Measurements from ENCODE around the gene WDR1. TPM values are rescaled to one million over a fixed set of nuclear protein-coding genes. Genes with fewer than 3 reads are reported as not detected.

WDR1 gene
- total RNA-seq, 1 donor from 2014 or later: 200 TPM

DNA sequence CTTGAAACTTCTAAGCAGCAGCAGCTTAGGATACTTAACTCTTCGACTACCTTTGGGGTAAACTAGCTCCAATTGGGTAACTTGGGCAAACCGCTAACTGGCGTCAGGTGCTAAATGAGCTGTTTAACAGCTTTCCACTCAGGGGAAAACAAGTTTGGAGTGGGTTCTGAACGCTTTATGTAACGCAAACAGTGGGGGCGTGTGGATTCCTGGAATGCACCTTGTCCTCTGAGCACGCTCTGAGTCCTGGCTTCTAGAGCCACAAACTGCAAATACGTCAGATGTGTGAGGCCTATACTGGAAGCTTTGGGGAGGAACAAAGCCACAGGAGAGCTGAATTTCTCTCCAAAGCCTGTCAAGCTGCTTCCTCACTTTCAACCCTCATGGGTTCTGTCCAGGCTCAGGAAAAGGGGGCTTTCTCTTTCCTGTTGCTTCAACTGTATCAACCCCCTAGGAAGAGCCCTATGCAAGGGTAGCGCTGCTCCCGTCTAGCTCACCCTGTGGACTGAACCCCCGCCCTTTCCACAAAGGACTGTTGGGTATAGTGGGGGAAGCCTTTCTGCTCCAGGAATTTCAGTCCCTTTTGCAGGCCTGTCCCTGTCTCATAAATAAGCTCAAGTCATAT, 4.5 kb upstream of the WDR1 start:
- Mint-ChIP-seq H3K27me3 (peaks cover 4% of the 10 kb centered on the region), H3K4me1 (ENCODE audit: low read depth) (peaks cover 22% of the 10 kb centered on the region), H3K4me3 (ENCODE audit: low read depth) (no peak overlapping the region), H3K9me3 (ENCODE audit: low read depth) (peaks cover 4% of the 10 kb centered on the region), H3K36me3 (ENCODE audit: insufficient read depth) (no peaks in the 10 kb centered on the region), H3K27ac (peak overlapping the region; percentile 25)
- DNase-seq (ENCODE audit: low spot score, unreplicated experiment): no peak
- TF ChIP-seq, protein P1, sequence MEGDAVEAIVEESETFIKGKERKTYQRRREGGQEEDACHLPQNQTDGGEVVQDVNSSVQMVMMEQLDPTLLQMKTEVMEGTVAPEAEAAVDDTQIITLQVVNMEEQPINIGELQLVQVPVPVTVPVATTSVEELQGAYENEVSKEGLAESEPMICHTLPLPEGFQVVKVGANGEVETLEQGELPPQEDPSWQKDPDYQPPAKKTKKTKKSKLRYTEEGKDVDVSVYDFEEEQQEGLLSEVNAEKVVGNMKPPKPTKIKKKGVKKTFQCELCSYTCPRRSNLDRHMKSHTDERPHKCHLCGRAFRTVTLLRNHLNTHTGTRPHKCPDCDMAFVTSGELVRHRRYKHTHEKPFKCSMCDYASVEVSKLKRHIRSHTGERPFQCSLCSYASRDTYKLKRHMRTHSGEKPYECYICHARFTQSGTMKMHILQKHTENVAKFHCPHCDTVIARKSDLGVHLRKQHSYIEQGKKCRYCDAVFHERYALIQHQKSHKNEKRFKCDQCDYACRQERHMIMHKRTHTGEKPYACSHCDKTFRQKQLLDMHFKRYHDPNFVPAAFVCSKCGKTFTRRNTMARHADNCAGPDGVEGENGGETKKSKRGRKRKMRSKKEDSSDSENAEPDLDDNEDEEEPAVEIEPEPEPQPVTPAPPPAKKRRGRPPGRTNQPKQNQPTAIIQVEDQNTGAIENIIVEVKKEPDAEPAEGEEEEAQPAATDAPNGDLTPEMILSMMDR (IDR thresholded peaks at IDR 0.05; ENCODE audit: unreplicated experiment): no peak

DNA sequence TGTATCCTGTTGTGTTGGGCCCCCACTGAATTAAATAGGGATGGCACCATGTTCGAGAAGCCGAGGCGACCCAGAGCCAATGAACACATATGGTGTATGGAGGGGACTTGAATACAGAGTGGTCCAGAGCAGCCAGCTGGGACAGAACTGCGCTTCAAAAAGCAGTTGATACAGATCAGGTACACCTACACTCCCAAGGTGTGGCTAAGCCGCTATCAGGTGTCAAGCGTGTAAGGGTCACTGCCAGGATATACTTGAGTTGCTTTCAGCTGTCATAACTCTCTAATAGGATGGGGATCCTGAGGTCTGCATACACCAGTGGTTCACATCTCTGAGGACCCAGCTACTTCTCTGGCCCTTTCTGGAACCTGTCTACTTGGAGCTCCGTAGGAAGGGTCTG, 3.2 kb upstream of the WDR1 start:
- Mint-ChIP-seq H3K27ac (no peak overlapping the region), H3K9me3 (ENCODE audit: low read depth) (no peaks in the 10 kb centered on the region), H3K4me3 (ENCODE audit: low read depth) (no peak overlapping the region)

DNA sequence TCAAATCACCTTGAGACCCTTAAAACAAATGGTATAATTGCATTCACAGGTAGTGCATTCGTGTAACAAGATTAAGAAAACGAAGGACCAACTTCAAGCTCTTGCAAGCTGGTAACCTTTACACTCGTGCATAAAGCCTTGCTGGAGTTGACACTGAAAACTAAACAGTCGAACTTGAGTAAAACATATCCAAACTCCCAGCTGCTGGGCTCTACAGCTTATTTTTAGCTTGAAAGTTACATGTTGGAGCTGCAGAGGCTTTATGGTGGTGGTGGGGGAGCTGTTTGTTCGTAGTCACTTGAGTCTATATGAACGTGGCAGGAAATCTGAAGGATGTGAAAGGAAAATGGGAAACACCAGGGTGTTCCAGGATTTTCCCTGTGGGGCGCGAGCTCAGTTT, 2.7 kb upstream of the WDR1 start:
- no peaks in the 10 kb centered on the region for H3K27me3 Mint-ChIP-seq
- H3K9me3 Mint-ChIP-seq (ENCODE audit: low read depth): no peaks in the 10 kb centered on the region
- no peak overlapping the region for H3K27ac Mint-ChIP-seq
- peaks cover 31% of the 10 kb centered on the region for H3K4me1 Mint-ChIP-seq (ENCODE audit: low read depth)
- DNase-seq (ENCODE audit: low spot score, unreplicated experiment): no peak
- no peak overlapping the region for H3K4me3 Mint-ChIP-seq (ENCODE audit: low read depth)
- peaks cover 2% of the 10 kb centered on the region for H3K36me3 Mint-ChIP-seq (ENCODE audit: insufficient read depth)
- TF ChIP-seq, protein P1 (IDR thresholded peaks at IDR 0.05; ENCODE audit: unreplicated experiment): no peak

More for the DNA sequence above, 3.2 kb upstream of the WDR1 start:
- H3K4me1 Mint-ChIP-seq (ENCODE audit: low read depth): peaks cover 30% of the 10 kb centered on the region
- peaks cover 2% of the 10 kb centered on the region for H3K36me3 Mint-ChIP-seq (ENCODE audit: insufficient read depth)
- no peaks in the 10 kb centered on the region for H3K27me3 Mint-ChIP-seq
- no peak for DNase-seq (ENCODE audit: low spot score, unreplicated experiment)
- TF ChIP-seq, protein P1 (IDR thresholded peaks at IDR 0.05; ENCODE audit: unreplicated experiment): no peak

DNA sequence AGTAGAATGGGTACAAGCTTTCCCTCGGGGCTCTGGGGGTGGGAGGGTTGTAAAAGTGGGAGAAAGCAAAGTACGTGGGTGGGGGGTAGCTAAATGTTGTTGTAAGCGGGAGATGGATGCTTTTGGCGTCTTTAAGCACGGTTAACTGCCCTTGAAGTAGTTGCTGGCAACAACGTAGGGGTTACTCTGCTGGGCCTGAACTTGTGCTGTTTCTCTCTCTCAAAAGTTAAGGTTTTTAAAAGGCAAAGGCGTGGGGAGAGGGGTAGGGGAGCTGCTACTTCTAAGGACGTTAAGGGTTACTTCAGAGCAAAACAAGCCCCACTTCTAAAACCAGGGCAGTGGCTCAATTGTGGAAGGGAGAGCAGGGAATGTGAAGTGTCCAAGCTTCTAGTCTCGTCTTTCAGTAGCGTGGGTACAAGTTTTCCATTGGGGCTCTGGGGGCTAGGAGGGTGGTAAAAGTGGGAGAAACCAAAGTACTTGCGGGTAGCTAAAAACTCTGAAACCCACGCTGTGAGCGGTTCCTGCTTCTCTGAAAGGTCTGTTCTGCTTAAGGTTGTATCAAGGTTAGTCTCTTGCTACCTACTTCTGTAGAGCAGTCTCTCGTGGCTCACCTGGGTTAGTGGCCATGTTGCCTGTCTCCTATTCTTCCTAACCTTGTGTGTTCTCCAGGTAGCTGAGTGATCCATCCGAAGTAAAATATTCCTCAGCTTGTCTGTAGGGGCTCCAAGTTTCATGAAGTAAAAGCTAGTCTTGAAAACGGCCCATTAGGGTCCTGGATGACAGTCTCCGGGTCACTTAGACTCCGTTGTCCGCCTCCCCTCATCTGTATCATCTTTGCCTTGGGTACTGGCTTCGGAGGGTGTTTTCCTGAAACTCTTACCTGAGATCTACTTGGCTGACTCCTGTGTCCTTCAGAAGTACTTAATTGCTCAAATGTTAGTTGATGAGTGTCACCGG, 1.7 kb upstream of the WDR1 start:
- Mint-ChIP-seq H3K9me3 (ENCODE audit: low read depth) (no peaks in the 10 kb centered on the region), H3K4me1 (ENCODE audit: low read depth) (peaks cover 28% of the 10 kb centered on the region), H3K36me3 (ENCODE audit: insufficient read depth) (peaks cover 9% of the 10 kb centered on the region), H3K27me3 (no peaks in the 10 kb centered on the region), H3K4me3 (ENCODE audit: low read depth) (peak overlapping the region; percentile 86), H3K27ac (peak overlapping the region; percentile 99)
- TF ChIP-seq, protein P1 (IDR thresholded peaks at IDR 0.05; ENCODE audit: unreplicated experiment): no peak
- no peak for DNase-seq (ENCODE audit: low spot score, unreplicated experiment)

DNA sequence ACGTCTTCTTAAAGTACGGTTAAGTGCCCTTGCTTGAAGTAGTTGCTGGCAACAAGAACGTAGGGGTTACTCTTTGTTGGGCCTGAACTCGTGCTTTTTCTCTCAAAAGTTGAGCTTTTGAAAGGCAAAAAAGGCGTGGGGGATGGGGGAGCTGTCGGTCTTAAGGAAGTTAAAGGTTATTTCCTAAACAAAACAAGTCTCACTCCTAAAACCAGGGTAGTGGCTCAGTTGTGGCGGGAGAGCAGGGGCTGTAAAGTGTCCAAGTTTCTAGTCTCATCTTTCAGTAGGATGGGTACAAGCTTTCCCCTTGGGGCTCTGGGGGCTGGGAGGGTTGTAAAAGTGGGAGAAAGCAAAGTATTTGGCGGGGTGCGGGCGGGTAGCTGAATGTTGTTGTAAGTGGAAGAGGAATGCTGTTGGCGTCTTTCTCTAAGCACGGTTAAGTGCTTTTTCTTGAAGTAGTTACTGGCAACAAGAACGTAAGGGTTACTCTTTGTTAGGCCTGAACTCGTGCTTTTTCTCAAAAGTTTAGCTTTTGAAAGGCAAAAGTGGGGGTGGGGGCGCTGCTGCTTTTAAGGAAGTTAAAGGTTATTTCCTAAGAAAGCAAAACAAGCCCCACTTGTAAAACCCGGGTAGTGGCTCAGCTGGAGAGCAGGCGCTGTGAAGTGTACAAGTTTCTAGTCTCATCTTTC, 904 bp upstream of the WDR1 start:
- H3K4me1 Mint-ChIP-seq (ENCODE audit: low read depth): peaks cover 26% of the 10 kb centered on the region
- no peaks in the 10 kb centered on the region for H3K9me3 Mint-ChIP-seq (ENCODE audit: low read depth)
- peak overlapping the region; percentile 99 for H3K27ac Mint-ChIP-seq
- no peaks in the 10 kb centered on the region for H3K27me3 Mint-ChIP-seq
- TF ChIP-seq, protein P1 (IDR thresholded peaks at IDR 0.05; ENCODE audit: unreplicated experiment): no peak
- DNase-seq (ENCODE audit: low spot score, unreplicated experiment): no peak
- H3K36me3 Mint-ChIP-seq (ENCODE audit: insufficient read depth): peaks cover 14% of the 10 kb centered on the region
- H3K4me3 Mint-ChIP-seq (ENCODE audit: low read depth): peak overlapping the region; percentile 86
